T-helper 2 cell treated with Interferon-gamma antibody and Interleukin-4, amounts not matched to agents 100 ng/mL and 5 ng/mL, for 36 hours (primary cell): ENCODE data around the gene DYNC1I1. TPM values are rescaled to one million over a fixed set of nuclear protein-coding genes. Genes with fewer than 3 reads are reported as not detected.

ENCODE experiments used
- intact Hi-C: fragments of 100-400 bp; cut with micrococcal nuclease; formaldehyde crosslinking; loops from one replicate; pipeline ENCODE4 v1.15.1; 2023
- total RNA-seq: library from RNA; stranded (reverse); gene quantifications from 2 replicates; pipeline ENCODE4 v1.2.3, GENCODE V29; 2022

DYNC1I1 gene
- not detected in 2 replicates for total RNA-seq

- intact Hi-C loops = no loop called here
Measured at GRCh38 chr7:95772298-95772770, at the start of gene DYNC1I1. Gene DYNC1I1, plus strand, starts transcription at chr7:95772554. Its CDS starts 32,176 bp downstream, at chr7:95804730.

DNA sequence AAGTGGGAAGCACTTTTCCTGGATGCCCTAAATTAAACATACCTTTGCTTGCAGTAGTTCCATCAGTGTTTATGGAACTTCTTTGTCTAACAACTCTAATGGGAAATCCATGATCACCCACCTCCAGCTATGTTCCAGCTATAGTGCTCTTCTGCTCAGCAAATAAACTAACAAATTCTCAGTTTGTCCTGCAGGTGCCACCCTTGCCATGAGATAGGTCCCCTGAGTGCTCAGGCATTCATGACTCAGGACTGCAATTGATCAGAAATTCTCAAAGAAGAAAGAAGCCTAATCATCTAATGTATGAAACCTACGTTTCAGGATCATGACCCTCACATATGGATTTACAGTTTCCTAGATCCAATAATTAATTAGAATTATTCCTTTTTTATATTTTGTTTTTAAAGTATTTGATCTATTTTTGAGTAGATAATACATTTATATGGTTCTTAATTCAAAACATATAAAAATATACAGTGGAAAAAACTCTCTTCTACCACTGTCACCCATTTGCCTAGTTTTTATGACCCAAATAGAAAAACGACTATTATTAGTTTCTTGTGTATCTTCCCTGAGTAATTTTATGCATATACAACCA, 48.7 kb upstream of the DYNC1I1 start:
- intact Hi-C loops = loop anchor here (1.0 kb wide), 1 partner anchor 148 kb away; no protein-coding TSS in a partner anchor

GRCh38 chr7:95725205-95725604, 47.1 kb upstream of the DYNC1I1 start:
- intact Hi-C loops = no loop called here

GRCh38 chr7:95730493-95731280, 41.7 kb upstream of the DYNC1I1 start:
- intact Hi-C loops = no loop called here

- intact Hi-C loops = no loop called here
Measured at GRCh38 chr7:95736635-95737034, 35.7 kb upstream of the DYNC1I1 start.

GRCh38 chr7:95737828-95738505, 34.4 kb upstream of the DYNC1I1 start:
- intact Hi-C loops = no loop called here

DNA sequence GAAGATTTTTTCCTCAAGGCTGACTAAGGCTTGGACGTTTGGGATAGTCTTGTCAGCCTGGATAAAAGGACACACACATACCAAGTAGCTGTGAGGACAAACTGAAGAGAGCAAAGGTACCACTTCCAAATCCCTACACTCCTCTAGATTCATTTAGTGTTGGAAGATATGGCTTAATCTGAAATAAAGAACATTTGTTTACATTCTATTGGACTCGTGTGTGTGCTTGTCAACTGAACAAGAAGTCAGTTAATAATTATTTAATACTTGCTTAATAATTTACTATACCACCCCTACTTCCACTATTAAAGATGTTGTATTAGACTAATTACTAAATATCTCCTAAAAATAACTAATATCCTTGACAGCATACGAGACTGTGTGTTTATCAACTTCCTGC, 23.3 kb upstream of the DYNC1I1 start:
- intact Hi-C loops = no loop called here

DNA sequence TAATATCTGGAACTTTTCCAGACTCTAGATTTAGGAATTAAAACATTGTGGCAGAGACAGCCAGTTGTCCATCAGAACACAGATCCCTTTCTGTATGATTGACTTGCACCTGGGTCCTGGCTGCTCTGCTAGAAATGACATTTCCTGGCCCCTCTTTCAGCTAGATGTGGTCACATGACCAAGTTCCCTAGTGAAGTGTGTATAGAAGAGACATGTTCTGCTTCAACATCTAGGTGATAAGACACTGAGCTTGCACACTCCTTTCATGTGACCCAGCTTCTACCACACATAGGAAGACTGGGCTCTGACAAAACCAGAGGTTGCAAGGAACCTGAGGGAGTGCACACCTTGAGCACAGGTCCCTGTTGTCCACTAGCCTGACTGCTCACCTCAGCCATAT, 22.8 kb upstream of the DYNC1I1 start:
- intact Hi-C loops = no loop called here

- intact Hi-C loops = no loop called here
Measured at GRCh38 chr7:95753440-95753839, 18.9 kb upstream of the DYNC1I1 start.

DNA sequence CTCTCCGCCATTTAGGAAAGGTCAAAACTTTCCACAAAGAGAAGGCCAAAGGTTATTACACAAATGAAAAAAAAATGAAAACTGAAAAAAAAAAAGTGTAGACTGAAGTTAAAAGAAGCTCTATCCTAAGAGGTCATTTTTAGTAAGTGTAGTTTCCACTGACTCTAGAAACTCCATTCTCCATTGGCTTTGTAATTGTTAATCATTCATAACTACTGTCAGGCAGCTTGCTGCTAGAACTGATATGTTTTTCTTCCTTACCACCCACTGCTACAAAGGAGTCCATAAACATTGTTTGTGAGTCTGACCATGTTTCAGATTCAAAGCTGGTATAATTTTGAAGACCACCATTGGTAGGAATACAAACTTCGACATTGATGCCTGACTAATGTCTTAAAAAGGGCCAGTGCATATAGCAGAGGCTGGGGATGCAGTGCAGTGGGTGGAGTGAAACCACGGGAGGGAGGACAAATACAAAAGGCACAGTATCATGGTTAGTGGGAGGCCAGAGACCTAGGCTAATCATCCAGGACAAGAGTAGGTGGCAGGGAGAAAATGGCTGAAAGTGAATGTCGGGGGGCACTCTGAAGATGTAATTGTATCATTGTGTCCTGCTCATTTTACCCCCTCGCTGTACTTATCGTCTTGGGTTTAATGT, 16.9 kb upstream of the DYNC1I1 start:
- intact Hi-C loops = no loop called here

DNA sequence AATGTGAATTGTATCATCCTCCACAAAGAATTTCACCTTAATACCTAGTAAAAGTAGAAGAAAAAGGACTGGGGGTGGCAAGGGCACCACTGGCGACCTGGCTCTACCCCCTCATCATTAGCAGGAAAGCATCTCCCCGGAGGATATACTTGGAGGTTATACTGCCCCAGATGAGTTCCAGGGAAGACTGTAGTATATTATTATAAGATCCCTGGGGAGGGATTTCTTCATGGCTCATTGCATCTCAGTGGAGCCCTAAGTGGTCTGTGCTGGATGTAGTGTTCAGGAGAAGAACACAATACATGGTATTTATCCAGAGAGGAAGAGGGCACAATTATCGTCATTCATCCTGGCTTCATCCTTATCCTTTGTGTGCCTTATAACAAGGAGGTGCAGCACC, 14.2 kb upstream of the DYNC1I1 start:
- intact Hi-C loops = no loop called here

DNA sequence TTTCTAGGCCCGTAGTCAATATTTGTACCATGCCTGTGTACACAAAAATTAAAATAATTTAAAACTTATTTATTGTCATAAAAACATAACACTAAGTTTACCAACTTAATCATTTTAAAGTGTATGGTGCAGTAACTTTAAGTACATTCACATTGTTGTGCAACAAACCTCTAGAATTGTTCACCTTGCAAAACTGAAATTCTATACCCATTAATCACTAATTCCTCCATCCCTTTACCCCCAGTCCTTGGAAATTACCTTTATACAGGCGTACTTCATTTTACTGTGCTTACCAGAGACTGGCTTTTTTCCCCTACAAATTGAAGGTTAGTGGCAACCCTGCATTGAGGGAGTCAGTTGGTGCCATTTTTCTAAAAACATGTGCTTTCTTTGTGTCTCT, 6.3 kb upstream of the DYNC1I1 start:
- intact Hi-C loops = no loop called here

DNA sequence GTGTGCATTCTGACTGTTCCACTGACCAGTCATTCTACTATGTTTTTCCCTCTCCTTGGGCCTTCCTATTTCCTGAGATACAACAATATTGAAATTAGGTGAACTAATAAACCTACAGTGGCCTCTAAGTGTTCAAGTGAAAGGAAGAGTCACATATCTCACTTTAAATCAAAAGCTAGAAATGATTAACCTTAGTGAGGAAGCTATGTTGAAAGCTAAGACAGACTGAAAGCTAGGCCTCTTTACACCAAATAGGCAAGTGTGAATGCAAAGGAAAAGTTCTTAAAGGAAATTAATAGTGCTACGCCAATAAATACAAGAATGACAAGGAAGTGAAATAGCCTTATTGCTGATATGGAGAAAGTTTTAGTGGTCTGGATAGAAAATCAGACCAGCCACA, 5.7 kb upstream of the DYNC1I1 start:
- intact Hi-C loops = no loop called here

GRCh38 chr7:95772771-95773581, 622 bp downstream of the DYNC1I1 start:
- intact Hi-C loops = no loop called here

- intact Hi-C loops = no loop called here
Measured at GRCh38 chr7:95776561-95777185, 4.3 kb downstream of the DYNC1I1 start.

DNA sequence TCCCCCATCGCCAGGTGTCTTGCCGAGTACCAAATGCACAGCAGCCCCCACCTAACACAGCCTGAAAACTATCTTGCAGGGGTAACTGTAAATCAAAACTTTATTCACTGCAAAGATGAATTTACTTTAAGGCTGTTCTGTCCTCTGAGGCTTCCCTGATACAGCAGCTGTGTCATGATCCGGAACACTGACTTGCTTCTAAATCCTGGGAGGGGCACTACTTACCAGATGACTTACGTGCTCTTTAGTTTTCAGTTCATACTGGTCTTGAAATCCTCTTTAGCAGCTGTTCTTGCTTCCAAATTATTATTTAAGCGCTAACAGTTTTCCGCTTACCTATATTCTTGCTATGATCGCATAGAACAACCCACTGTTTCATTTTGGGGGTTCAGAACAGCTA, 4.9 kb downstream of the DYNC1I1 start:
- intact Hi-C loops = no loop called here

DNA sequence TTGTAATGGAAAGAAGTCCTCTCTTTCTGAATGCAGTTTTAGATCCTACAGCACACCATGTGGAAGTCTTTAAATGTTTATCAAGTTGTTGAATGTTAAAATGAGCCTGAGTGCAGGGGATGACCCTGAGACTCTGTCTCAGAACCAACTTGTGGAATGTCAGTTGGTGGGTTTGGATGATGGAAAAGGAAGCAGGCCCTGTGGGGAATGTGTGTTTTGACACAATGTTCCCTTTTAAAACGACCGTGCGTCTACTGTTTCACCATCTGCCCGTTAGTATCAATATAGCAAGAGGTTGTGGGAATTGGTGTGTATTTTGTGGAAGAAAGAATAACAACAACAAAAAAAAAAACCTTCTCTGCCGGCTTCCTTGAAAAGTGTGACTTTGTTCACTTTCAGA, 8.3 kb downstream of the DYNC1I1 start:
- intact Hi-C loops = no loop called here

DNA sequence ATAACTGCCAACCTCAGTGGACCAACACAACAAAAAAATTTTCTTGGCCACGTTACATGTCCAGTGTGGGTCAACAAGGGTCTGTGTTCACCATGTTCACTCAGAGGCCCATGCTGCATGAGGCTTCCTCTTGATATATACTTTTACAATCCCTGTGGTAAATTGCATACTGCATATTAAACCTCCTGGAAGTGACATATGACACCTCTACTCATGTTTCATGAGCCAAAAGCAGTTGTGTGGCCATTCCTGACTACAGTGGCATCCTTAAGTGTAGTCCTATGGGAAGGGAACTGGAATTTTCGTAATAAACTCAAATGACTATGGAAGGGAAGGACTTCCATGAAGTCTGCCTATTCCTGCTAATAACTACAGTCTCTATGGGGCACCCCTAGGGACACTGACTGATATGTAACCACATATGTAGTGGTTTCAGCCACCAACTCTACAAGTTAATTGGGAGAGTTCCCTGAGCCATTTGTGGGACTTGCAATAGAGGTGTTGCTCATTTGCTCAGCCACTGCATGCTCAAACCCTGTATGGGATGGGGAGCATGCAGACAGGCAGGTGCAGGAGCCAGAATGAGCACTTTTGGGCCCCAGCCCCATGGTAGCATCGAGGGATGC, 9.7 kb downstream of the DYNC1I1 start:
- intact Hi-C loops = no loop called here

DNA sequence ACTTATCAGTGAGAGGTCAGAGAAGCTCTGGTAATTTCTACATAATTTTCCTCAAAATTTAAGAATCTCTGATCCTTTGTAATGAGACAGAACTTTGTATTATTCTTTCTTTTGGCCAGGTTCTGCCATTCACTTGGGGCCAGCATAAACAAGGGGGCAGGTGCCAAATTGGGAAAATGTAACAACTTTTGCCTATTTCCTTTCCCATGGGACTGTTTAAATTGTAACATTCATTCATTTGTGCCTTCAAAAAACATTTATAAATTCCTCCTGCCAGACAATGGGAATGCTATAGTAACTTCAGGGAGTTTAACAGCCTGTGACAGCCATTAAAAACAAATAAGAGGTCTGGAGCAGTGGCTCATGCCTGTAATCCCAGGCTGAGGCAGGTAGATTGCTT, 12.4 kb downstream of the DYNC1I1 start:
- intact Hi-C loops = no loop called here

- intact Hi-C loops = no loop called here
Measured at GRCh38 chr7:95788258-95788657, 15.9 kb downstream of the DYNC1I1 start.
